GM23248 (cell line): ENCODE results near the gene OR8B2.
"Not testable (repeated sequence)": the region's sequence is repeated elsewhere in the genome, so short reads cannot be mapped to it uniquely, and the experiment has no call there.

Experiments used
- EZH2 ChIP-seq: fragments of 200-600 bp; sonication (generic); IDR thresholded peaks from 2 replicates; pipeline ENCODE4 v1.6.1; 2018; ENCODE audit warnings: antibody characterized with exemption, mild to moderate bottlenecking; ENCODE audit not compliant: insufficient read depth, poor library complexity, severe bottlenecking
- EZH2phosphoT487 ChIP-seq: fragments of 200-600 bp; sonication (generic); IDR thresholded peaks from 2 replicates; pipeline ENCODE4 v1.6.1; 2018; ENCODE audit warnings: antibody characterized with exemption, moderate library complexity, mild to moderate bottlenecking, low read depth; ENCODE audit not compliant: insufficient read depth

DNA sequence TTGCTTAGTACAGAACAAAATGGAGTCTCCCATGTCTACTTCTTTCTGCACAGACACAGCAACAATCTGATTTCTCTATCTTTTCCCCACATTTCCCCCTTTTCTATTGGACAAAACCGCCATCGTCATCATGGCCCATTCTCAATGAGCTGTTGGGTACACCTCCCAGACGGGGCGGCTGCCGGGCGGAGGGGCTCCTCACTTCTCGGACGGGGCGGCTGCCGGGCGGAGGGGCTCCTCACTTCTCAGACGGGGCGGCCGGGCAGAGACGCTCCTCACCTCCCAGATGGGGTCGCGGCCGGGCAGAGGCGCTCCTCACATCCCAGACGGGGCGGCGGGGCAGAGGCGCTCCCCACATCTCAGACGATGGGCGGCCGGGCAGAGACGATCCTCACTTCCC, 18.9 kb upstream of the OR8B2 start:
- TF ChIP-seq EZH2phosphoT487, EZH2: not testable (repeated sequence)
